SK-N-MC (cell line): ENCODE results near the gene PRKCB.

Source experiments
- EZH2 ChIP-seq: fragments of 200-600 bp; sonication (generic); IDR thresholded peaks from one replicate; pipeline ENCODE4 v1.6.1; 2017; ENCODE audit warnings: antibody characterized with exemption
- FOXP2 ChIP-seq: optimal IDR thresholded peaks from 2 replicates; pipeline ENCODE3; 2011; ENCODE audit warnings: mild to moderate bottlenecking, moderate library complexity; ENCODE audit not compliant: insufficient read depth; ENCODE audit errors: extremely low read length, control extremely low read depth
- POLR2AphosphoS5 ChIP-seq: IDR thresholded peaks from 2 replicates; pipeline ENCODE4 v1.6.1; 2012; ENCODE audit warnings: mild to moderate bottlenecking, low read depth, low read length, borderline replicate concordance

DNA sequence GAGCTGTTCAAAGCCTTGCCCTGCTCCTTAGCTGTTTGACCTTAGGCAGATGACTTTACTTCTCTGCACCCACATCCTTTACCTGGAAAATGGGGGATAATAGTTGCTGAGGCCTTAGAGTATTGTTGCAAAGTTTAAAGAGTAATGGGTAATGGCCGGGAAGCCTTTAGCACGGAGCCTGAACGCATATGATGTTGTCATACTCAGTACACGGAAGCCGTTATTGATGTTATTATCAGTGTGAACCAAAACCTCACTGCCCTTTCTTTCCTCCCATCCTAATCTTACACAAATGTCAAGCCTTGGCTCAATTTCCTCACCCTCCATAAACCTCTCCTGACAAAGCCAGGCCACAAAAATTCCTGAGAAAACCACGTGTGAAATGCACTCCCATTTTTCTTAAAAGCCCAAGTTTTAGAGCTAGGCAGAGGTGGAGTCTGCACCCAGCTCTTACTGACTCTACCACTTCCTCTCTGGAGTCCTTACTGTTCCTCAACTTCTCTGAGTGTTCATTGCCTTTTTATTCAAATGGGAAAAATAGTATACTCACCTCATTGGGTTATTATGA is 353.1 kb downstream of the PRKCB start:
- no peak for TF ChIP-seq FOXP2
- TF ChIP-seq POLR2AphosphoS5, result no peak
- TF ChIP-seq EZH2, result no peak
